Endothelial cell of umbilical vein (primary cell): ENCODE results near the gene NAA16.

Experiments used
- CTCF ChIP-seq, 2 donors: IDR thresholded peaks; 1 replicate in 1 of 2; 2 replicates in 1 of 2; pipeline ENCODE4 v1.5.1; 2011; ENCODE audit warnings: low read length in 2 of 2, mild to moderate bottlenecking in 2 of 2, moderate library complexity in 2 of 2, control low read depth in 1 of 2, inconsistent platforms in 1 of 2, low read depth in 1 of 2; ENCODE audit not compliant: insufficient read depth in 1 of 2; ENCODE audit errors: extremely low read depth in 1 of 2
- EZH2 ChIP-seq: IDR thresholded peaks from 2 replicates; pipeline ENCODE4 v1.6.1; 2012; ENCODE audit warnings: borderline replicate concordance, low read depth, mild to moderate bottlenecking, moderate library complexity, low read length, inconsistent platforms; ENCODE audit not compliant: severe bottlenecking
- FOS ChIP-seq: IDR thresholded peaks from 2 replicates; pipeline ENCODE4 v1.6.1; 2011; ENCODE audit warnings: mild to moderate bottlenecking, low read length, moderate library complexity, borderline replicate concordance; ENCODE audit not compliant: insufficient read depth
- JUN ChIP-seq: IDR thresholded peaks from 2 replicates; pipeline ENCODE4 v1.6.1; 2011; ENCODE audit warnings: borderline replicate concordance, low read depth; ENCODE audit not compliant: insufficient read length, insufficient read depth
- MAX ChIP-seq: IDR thresholded peaks from 2 replicates; pipeline ENCODE4 v1.6.1; 2011; ENCODE audit not compliant: insufficient read depth, insufficient read length
- POLR2A ChIP-seq: IDR thresholded peaks from 2 replicates; pipeline ENCODE4 v1.6.1; 2012; ENCODE audit warnings: low read depth, mild to moderate bottlenecking, control low read depth, low read length
- POLR2AphosphoS5 ChIP-seq: IDR thresholded peaks from 2 replicates; pipeline ENCODE4 v1.6.1; 2012; ENCODE audit warnings: low read depth, mild to moderate bottlenecking, control low read depth, low read length, moderate library complexity; ENCODE audit not compliant: insufficient read depth

- TF ChIP-seq CTCF (IDR thresholded peaks at IDR 0.05; ENCODE audit: extremely low read depth in 1 of 2, insufficient read depth in 1 of 2, low read depth in 1 of 2, low read length in 2 of 2) = no peak
- no peak for TF ChIP-seq POLR2A
- no peak for TF ChIP-seq EZH2
- TF ChIP-seq POLR2AphosphoS5 = no peak
- TF ChIP-seq MAX = no peak
- no peak for TF ChIP-seq FOS
- no peak for TF ChIP-seq JUN
Observed at GRCh38 chr13:41345165-41345913, 34.3 kb downstream of the NAA16 start.
